Fibroblast of peridontal ligament (primary cell): ENCODE measurements around the gene OR4D2.

Experiments used
- DNase-seq: peaks from one replicate; pipeline ENCODE4 v3.0.0-alpha.2; 2010; ENCODE audit errors: extremely low read depth

The OR4D2 gene

DNA sequence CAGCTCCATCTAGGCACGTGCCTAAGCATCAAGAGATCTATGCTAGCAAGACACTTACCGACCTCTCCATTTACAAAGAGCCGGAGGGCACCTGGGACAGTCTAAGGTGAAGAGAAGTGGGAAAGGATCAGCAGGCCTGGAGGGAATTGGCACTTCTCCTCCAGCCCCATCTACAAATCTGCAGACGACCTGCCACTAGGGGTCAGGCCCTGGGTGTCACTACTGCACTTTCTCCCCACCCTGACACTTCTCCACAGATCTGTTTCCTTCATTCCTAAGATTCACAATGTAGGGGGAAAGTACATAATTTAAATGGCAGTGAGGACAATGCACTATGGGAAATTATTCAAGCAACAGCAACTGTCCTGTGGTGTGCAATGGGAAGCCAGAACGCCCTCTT is 44.1 kb downstream of the OR4D2 start:
- no peak for DNase-seq

DNA sequence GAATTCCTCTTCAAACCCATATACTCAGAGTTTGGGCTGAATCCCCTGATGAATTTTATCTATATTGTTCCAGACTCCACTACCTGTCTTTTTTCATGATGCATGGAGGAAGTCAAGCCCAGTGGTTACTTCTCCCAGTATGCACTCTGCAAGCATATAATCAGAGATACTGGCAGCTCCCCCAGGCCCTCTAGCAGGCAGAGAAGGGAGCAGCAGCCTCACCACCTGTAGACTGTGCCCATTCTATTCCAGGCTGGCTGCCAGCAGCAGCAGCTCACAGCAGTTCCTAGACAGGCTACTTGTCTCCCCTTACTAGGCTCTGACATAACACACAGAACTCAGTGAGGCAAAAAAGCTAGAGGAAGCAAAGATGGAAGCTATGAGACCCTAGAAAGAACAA is 48.9 kb downstream of the OR4D2 start:
- no peak for DNase-seq

- no peak for DNase-seq
These were observed 51.0 kb downstream of the OR4D2 start for GRCh38 chr17:58217766-58218165.

- peak; percentile 86 for DNase-seq
These were observed 52.4 kb downstream of the OR4D2 start, which contains the start of gene MKS1 for GRCh38 chr17:58219007-58219788. TSS of gene MKS1 (minus strand) at chr17:58219255. CDS start at chr17:58219230, 25 bp downstream.

DNA sequence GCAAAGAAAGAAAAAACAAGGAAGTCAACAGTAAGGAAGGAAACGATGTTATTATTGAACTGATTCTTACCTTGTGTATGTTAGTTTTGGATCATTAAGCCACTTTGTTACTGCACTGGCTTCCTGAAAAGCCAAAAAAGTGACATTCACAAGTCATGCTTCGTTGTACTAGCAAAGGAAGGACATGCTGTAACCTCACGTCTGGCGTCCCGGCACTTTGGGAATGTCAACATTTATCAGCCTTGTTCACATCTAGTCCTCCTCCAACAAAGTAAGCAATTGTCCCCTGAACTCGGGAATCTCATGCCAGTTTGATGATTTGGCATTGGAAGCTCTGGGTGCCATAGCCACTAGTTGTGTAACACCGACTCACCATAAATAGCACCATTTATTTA is 53.0 kb downstream of the OR4D2 start:
- peak; percentile 5 for DNase-seq
